ENCODE results near the gene DVL3.
"Not testable (repeated sequence)": the region's sequence is repeated elsewhere in the genome, so short reads cannot be mapped to it uniquely, and the experiment has no call there.

GRCh38 chr3:184162571-184163070 is 7.4 kb downstream of the DVL3 start:
- not testable (repeated sequence) for TF ChIP-seq CTCF (optimal IDR thresholded peaks at IDR 0.05 in 1 of 3, IDR thresholded peaks at IDR 0.05 in 1 of 3, conservative IDR thresholded peaks at IDR 0.05 in 1 of 3; ENCODE audit: extremely low read depth in 1 of 3, insufficient read depth in 2 of 3, low read length in 3 of 3); EZH2 (IDR thresholded peaks at IDR 0.05; ENCODE audit: low read length)
